DMS53 treated with DMSO at 0.1 percent for 48 hours (cell line): ENCODE results near the gene RPL9.
"Not testable (repeated sequence)": the region's sequence is repeated elsewhere in the genome, so short reads cannot be mapped to it uniquely, and the experiment has no call there.

Experiments used
- DNase-seq: peaks from one replicate; lab custom pipeline; 2025; ENCODE audit not compliant: unreplicated experiment; lab: John Stamatoyannopoulos, UW

RPL9 gene

GRCh38 chr4:39458505-39459300, at the start of gene RPL9, which contains the start of gene LIAS:
Gene RPL9 (minus strand): TSS chr4:39458922. CDS start chr4:39458439, 483 bp downstream.
Gene LIAS (plus strand): TSS chr4:39459056. CDS start chr4:39459118, 62 bp downstream.
- peak; percentile 96 for DNase-seq

GRCh38 chr4:39505581-39505980, 46.9 kb upstream of the RPL9 start:
- no peak for DNase-seq

GRCh38 chr4:39504538-39504937, 45.8 kb upstream of the RPL9 start:
- DNase-seq, result no peak

GRCh38 chr4:39502664-39503035, 43.9 kb upstream of the RPL9 start:
- DNase-seq, result not testable (repeated sequence)

GRCh38 chr4:39502019-39502663, 43.4 kb upstream of the RPL9 start:
- no peak for DNase-seq

- DNase-seq, result no peak
Observed at GRCh38 chr4:39498727-39499020, 40.0 kb upstream of the RPL9 start.

GRCh38 chr4:39497909-39498726, 39.4 kb upstream of the RPL9 start:
- no peak for DNase-seq

- DNase-seq, result no peak
Observed at GRCh38 chr4:39495446-39496213, 36.9 kb upstream of the RPL9 start.

GRCh38 chr4:39494354-39494753, 35.6 kb upstream of the RPL9 start:
- no peak for DNase-seq

GRCh38 chr4:39490322-39490721, 31.6 kb upstream of the RPL9 start:
- DNase-seq, result no peak

- no peak for DNase-seq
Observed at GRCh38 chr4:39486221-39486804, 27.6 kb upstream of the RPL9 start.

- no peak for DNase-seq
Observed at GRCh38 chr4:39484582-39485272, 26.0 kb upstream of the RPL9 start.

- DNase-seq, result no peak
Observed at GRCh38 chr4:39480902-39481695, 22.4 kb upstream of the RPL9 start.

GRCh38 chr4:39480251-39480650, 21.5 kb upstream of the RPL9 start:
- DNase-seq, result no peak

GRCh38 chr4:39476187-39476895, 17.6 kb upstream of the RPL9 start:
- DNase-seq, result no peak

- no peak for DNase-seq
Observed at GRCh38 chr4:39472396-39472795, 13.7 kb upstream of the RPL9 start.

GRCh38 chr4:39470402-39470801, 11.7 kb upstream of the RPL9 start:
- no peak for DNase-seq

GRCh38 chr4:39469429-39470077, 10.8 kb upstream of the RPL9 start:
- DNase-seq, result peak; percentile 96
